ENCODE measurements around the gene KCNIP4. TPM values are rescaled to one million over a fixed set of nuclear protein-coding genes. Genes with fewer than 3 reads are reported as not detected.

KCNIP4 gene
- total RNA-seq, 1 donor from 2014 or later: 0.39 TPM

DNA sequence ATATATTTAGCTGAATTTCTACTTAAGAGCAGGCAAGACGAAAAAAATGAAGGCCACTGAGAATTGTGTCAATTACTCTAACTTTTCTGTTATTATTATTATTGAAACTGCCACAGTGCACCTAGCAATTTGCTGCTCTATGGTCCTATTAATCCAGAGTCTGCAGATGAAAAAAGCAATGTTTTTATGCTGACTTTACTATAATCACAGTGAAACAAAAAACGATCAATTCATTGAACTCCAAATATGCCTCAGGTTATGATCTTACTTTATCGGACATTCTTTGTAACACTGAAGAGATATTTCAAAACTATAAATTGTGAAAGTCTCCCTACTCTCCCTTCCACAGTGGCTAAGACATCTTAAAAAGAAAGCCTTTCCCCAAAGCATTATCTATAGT, 474.4 kb downstream of the KCNIP4 start:
- H3K27me3 Mint-ChIP-seq (ENCODE audit: insufficient read depth, low read depth): no peaks in the 10 kb centered on the region
- no peak for DNase-seq (ENCODE audit: low spot score)
- Histone ChIP-seq H3K79me2 (ENCODE audit: low read depth) (no peaks in the 10 kb centered on the region), H3K4me3 (no peak overlapping the region), H3F3A (ENCODE audit: low read depth) (no peaks in the 10 kb centered on the region), H2AFZ (replicated peaks) (no peak overlapping the region), H3K27ac (no peak overlapping the region), H3K4me2 (no peak overlapping the region), H4K20me1 (ENCODE audit: low read depth) (peaks cover 6% of the 10 kb centered on the region), H3K27me3 (no peaks in the 10 kb centered on the region), H3K36me3 (no peaks in the 10 kb centered on the region), H3K9me3 (ENCODE audit: low read depth) (no peaks in the 10 kb centered on the region), H3K4me1 (peaks cover 14% of the 10 kb centered on the region), H3K9ac (no peak overlapping the region)
- no peaks in the 10 kb centered on the region for H3K36me3 Mint-ChIP-seq
- no peak overlapping the region for H3K27ac Mint-ChIP-seq
- H3K4me1 Mint-ChIP-seq: peaks cover 12% of the 10 kb centered on the region
- H3K4me3 Mint-ChIP-seq: no peak overlapping the region
- no peaks in the 10 kb centered on the region for H3K9me3 Mint-ChIP-seq
- TF ChIP-seq EZH2 (IDR thresholded peaks at IDR 0.05) (no peak), EZH2phosphoT487 (IDR thresholded peaks at IDR 0.05) (no peak)
- TF ChIP-seq, protein P1, sequence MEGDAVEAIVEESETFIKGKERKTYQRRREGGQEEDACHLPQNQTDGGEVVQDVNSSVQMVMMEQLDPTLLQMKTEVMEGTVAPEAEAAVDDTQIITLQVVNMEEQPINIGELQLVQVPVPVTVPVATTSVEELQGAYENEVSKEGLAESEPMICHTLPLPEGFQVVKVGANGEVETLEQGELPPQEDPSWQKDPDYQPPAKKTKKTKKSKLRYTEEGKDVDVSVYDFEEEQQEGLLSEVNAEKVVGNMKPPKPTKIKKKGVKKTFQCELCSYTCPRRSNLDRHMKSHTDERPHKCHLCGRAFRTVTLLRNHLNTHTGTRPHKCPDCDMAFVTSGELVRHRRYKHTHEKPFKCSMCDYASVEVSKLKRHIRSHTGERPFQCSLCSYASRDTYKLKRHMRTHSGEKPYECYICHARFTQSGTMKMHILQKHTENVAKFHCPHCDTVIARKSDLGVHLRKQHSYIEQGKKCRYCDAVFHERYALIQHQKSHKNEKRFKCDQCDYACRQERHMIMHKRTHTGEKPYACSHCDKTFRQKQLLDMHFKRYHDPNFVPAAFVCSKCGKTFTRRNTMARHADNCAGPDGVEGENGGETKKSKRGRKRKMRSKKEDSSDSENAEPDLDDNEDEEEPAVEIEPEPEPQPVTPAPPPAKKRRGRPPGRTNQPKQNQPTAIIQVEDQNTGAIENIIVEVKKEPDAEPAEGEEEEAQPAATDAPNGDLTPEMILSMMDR (IDR thresholded peaks at IDR 0.05): no peak

DNA sequence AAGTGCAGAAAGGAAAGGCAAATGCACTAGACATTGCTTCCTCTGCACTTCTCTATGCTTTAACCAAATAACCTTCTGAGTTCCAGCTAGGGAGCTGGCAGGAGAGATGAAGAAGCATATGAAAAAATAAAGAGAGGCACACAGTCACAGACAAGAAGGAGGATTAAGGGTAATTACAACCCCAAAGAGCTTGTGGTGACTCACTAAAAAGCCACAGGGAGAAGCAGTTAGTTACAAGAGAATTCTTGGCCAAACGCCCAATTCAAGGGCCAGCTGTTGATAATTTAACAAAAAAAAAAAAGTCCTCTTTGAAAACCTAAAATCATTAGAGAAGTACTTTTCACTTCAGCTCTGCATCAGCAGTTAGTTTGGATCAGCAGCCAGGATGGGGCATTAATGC, 478.0 kb downstream of the KCNIP4 start:
- Histone ChIP-seq H3K4me2 (peak overlapping the region; percentile 45), H3K36me3 (no peaks in the 10 kb centered on the region)
- H3K27me3 Mint-ChIP-seq (ENCODE audit: insufficient read depth, low read depth): no peaks in the 10 kb centered on the region

DNA sequence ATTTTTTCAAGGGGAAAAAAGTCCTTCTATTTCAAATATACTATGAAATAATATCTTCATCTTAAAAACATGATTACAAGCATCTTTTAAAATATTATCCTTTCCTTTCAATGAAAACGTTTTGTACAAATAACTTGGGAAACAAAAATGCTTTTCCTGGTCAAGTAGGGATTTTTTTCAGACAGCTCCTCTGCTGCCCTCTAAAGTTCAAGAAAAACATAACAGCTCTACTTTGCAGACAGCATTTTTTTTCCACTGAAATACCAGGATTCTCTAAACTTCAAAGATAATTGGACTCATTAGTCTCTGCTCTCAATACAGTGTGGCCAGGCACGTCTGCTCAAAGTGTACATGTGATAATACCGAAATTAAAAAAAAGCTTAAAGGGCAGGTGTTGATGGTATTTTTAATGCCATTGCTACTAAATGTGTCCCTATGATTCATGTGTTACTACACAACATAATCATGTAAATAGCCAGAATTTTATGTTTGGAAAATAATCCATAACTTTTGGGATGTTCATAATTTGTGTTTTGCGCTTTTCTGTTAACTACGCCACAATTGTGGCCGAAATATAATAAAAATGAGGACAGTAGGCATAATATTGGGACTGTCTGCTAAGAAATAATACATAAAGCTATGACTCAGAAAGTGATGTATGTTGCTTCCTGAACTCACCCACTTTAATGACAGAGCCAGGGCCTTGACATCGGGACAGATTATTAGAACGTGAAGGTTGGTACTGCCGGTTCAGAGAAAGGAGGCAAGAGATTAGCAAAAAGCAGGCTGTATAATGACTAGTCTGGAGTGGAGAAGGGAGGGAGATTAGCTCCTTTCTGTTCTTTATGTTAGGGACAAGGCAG, 478.9 kb downstream of the KCNIP4 start:
- Histone ChIP-seq H3K4me2 (peak overlapping the region; percentile 45), H3K4me3 (no peak overlapping the region), H4K20me1 (ENCODE audit: low read depth) (no peaks in the 10 kb centered on the region), H3K27me3 (no peaks in the 10 kb centered on the region), H2AFZ (replicated peaks) (no peak overlapping the region), H3K36me3 (no peaks in the 10 kb centered on the region), H3K27ac (no peak overlapping the region), H3K79me2 (ENCODE audit: low read depth) (no peaks in the 10 kb centered on the region), H3K4me1 (peaks cover 14% of the 10 kb centered on the region), H3K9ac (no peak overlapping the region), H3F3A (ENCODE audit: low read depth) (no peaks in the 10 kb centered on the region), H3K9me3 (ENCODE audit: low read depth) (no peaks in the 10 kb centered on the region)
- Mint-ChIP-seq H3K27me3 (ENCODE audit: insufficient read depth, low read depth) (no peaks in the 10 kb centered on the region), H3K36me3 (no peaks in the 10 kb centered on the region), H3K4me3 (no peak overlapping the region), H3K27ac (no peak overlapping the region), H3K4me1 (peaks cover 17% of the 10 kb centered on the region), H3K9me3 (no peaks in the 10 kb centered on the region)
- TF ChIP-seq, protein P1 (IDR thresholded peaks at IDR 0.05): peak; percentile 76
- TF ChIP-seq EZH2 (IDR thresholded peaks at IDR 0.05): no peak
- DNase-seq (ENCODE audit: low spot score): peak; percentile 42

More for the DNA sequence above, 478.0 kb downstream of the KCNIP4 start:
- TF ChIP-seq EZH2phosphoT487 (IDR thresholded peaks at IDR 0.05) (no peak), EZH2 (IDR thresholded peaks at IDR 0.05) (no peak)
- TF ChIP-seq, protein P1 (IDR thresholded peaks at IDR 0.05): no peak
- H3K4me1 ChIP-seq: peaks cover 14% of the 10 kb centered on the region
- H2AFZ ChIP-seq (replicated peaks): no peak overlapping the region
- Mint-ChIP-seq H3K4me3 (no peak overlapping the region), H3K4me1 (peaks cover 17% of the 10 kb centered on the region), H3K27ac (no peak overlapping the region), H3K9me3 (no peaks in the 10 kb centered on the region), H3K36me3 (no peaks in the 10 kb centered on the region)
- H3K9me3 ChIP-seq (ENCODE audit: low read depth): no peaks in the 10 kb centered on the region
- H3F3A ChIP-seq (ENCODE audit: low read depth): no peaks in the 10 kb centered on the region
- H3K4me3 ChIP-seq: no peak overlapping the region
- H3K9ac ChIP-seq: no peak overlapping the region
- no peak overlapping the region for H3K27ac ChIP-seq
- peak; percentile 20 for DNase-seq (ENCODE audit: low spot score)
- H3K27me3 ChIP-seq: no peaks in the 10 kb centered on the region
- no peaks in the 10 kb centered on the region for H4K20me1 ChIP-seq (ENCODE audit: low read depth)
- H3K79me2 ChIP-seq (ENCODE audit: low read depth): no peaks in the 10 kb centered on the region
